ENCODE measurements around the gene APOD. TPM values are rescaled to one million over a fixed set of nuclear protein-coding genes. Genes with fewer than 3 reads are reported as not detected.
"Not testable (repeated sequence)": the region's sequence is repeated elsewhere in the genome, so short reads cannot be mapped to it uniquely, and the experiment has no call there.

APOD gene
- total RNA-seq (10 to 100 TPM in 1 of 2 donors, 1 to 10 TPM in 1; 4.7 to 15.6 TPM), polyA plus RNA-seq (10 to 100 TPM; 27.0 to 85.8 TPM)
- long read RNA-seq, donor 1, partial matches to known transcripts: 22 of 22 reads
- long read RNA-seq, donor 1, other reads (novel, unspliced or antisense): 0 of 22 reads
- long read RNA-seq, donor 2, partial matches to known transcripts: 14 of 14 reads
- long read RNA-seq, donor 2, other reads (novel, unspliced or antisense): 0 of 14 reads
- long read RNA-seq, donor 3, partial matches to known transcripts: 0 of 1 reads
- long read RNA-seq, donor 3, other reads (novel, unspliced or antisense): 0 of 1 reads
- long read RNA-seq, donor 4, partial matches to known transcripts: 0 of 2 reads
- long read RNA-seq, donor 4, other reads (novel, unspliced or antisense): 0 of 2 reads
- long read RNA-seq, donor 5, partial matches to known transcripts: 17 of 19 reads
- long read RNA-seq, donor 5, other reads (novel, unspliced or antisense): 0 of 19 reads

GRCh38 chr3:195583831-195584542 is at the start of gene APOD:
APOD (minus strand) TSS chr3:195583940; CDS start chr3:195579461, 4,479 bp downstream.
- no peak within 1 kb of the TSS for H3K4me3 ChIP-seq

GRCh38 chr3:195633351-195633750 is 49.6 kb upstream of the APOD start:
- H3K27ac ChIP-seq (ENCODE audit: low read depth in 1 of 2, low read length in 1 of 2); H3K9me3 ChIP-seq (ENCODE audit: control insufficient read depth in 4 of 4, insufficient read depth in 3 of 4, low read length in 3 of 4); ATAC-seq (ENCODE audit: insufficient read depth, low FRiP score); H3K27me3 ChIP-seq (ENCODE audit: control insufficient read depth in 3 of 3, insufficient read depth in 3 of 3, low read length in 2 of 3); H3K4me1 ChIP-seq (ENCODE audit: control insufficient read depth in 5 of 5, insufficient read depth in 5 of 5, low read length in 5 of 5); DNase-seq; H3K36me3 ChIP-seq (ENCODE audit: control insufficient read depth in 4 of 4, insufficient read depth in 4 of 4, low read length in 4 of 4); H3K4me3 ChIP-seq; H3K9ac ChIP-seq (ENCODE audit: insufficient read depth in 1 of 2, low read length in 2 of 2): not testable (repeated sequence)
- 67 to 93% methylated on average over 1 to 2 of the region's 3 CpGs for WGBS, 2 donors

More at GRCh38 chr3:195583831-195584542, at the start of gene APOD:
- Histone ChIP-seq H3K27ac (ENCODE audit: low read depth in 1 of 2, low read length in 1 of 2) (peak within 1 kb of the TSS; percentile 49 to 55), H3K9ac (ENCODE audit: insufficient read depth in 1 of 2, low read length in 2 of 2) (no peak within 1 kb of the TSS), H3K36me3 (ENCODE audit: control insufficient read depth in 4 of 4, insufficient read depth in 4 of 4, low read length in 4 of 4) (no peaks in the 10 kb centered on the region), H3K9me3 (ENCODE audit: control insufficient read depth in 4 of 4, insufficient read depth in 3 of 4, low read length in 3 of 4) (no peaks in the 10 kb centered on the region), H3K27me3 (ENCODE audit: control insufficient read depth in 3 of 3, insufficient read depth in 3 of 3, low read length in 2 of 3) (no peaks in the 10 kb centered on the region), H3K4me1 (ENCODE audit: control insufficient read depth in 5 of 5, insufficient read depth in 5 of 5, low read length in 5 of 5) (peaks cover 5 to 17% (median 5%) of the 10 kb centered on the region in 5 donors)
- no peak for TF ChIP-seq CTCF (IDR thresholded peaks at IDR 0.05; ENCODE audit: control extremely low read depth, extremely low read depth)
- WGBS, 2 donors: 32 to 53% methylated on average over 16 of the region's 16 CpGs
- ATAC-seq (ENCODE audit: insufficient read depth, low FRiP score) (no peak), DNase-seq (peak; percentile 38 to 51 (median 46))

GRCh38 chr3:195632501-195633185 is 48.9 kb upstream of the APOD start:
- H3K27me3 ChIP-seq (ENCODE audit: control insufficient read depth in 3 of 3, insufficient read depth in 3 of 3, low read length in 2 of 3); H3K36me3 ChIP-seq (ENCODE audit: control insufficient read depth in 4 of 4, insufficient read depth in 4 of 4, low read length in 4 of 4); H3K9ac ChIP-seq (ENCODE audit: insufficient read depth in 1 of 2, low read length in 2 of 2); ATAC-seq (ENCODE audit: insufficient read depth, low FRiP score); H3K27ac ChIP-seq (ENCODE audit: low read depth in 1 of 2, low read length in 1 of 2); H3K9me3 ChIP-seq (ENCODE audit: control insufficient read depth in 4 of 4, insufficient read depth in 3 of 4, low read length in 3 of 4); H3K4me3 ChIP-seq; DNase-seq; H3K4me1 ChIP-seq (ENCODE audit: control insufficient read depth in 5 of 5, insufficient read depth in 5 of 5, low read length in 5 of 5): not testable (repeated sequence)
- 91 to 92% methylated on average over 15 to 18 of the region's 19 CpGs for WGBS, 2 donors

- H3K9me3 ChIP-seq (ENCODE audit: control insufficient read depth in 4 of 4, insufficient read depth in 3 of 4, low read length in 3 of 4); H3K27ac ChIP-seq (ENCODE audit: low read depth in 1 of 2, low read length in 1 of 2); H3K27me3 ChIP-seq (ENCODE audit: control insufficient read depth in 3 of 3, insufficient read depth in 3 of 3, low read length in 2 of 3); H3K4me1 ChIP-seq (ENCODE audit: control insufficient read depth in 5 of 5, insufficient read depth in 5 of 5, low read length in 5 of 5); ATAC-seq (ENCODE audit: insufficient read depth, low FRiP score); H3K4me3 ChIP-seq; DNase-seq; H3K36me3 ChIP-seq (ENCODE audit: control insufficient read depth in 4 of 4, insufficient read depth in 4 of 4, low read length in 4 of 4); H3K9ac ChIP-seq (ENCODE audit: insufficient read depth in 1 of 2, low read length in 2 of 2): not testable (repeated sequence)
- WGBS, 2 donors: 92 to 95% methylated on average over 14 to 18 of the region's 20 CpGs
These were observed 48.3 kb upstream of the APOD start for GRCh38 chr3:195632046-195632445.

- 93 to 97% methylated on average over 8 to 10 of the region's 13 CpGs for WGBS, 2 donors
- H3K9ac ChIP-seq (ENCODE audit: insufficient read depth in 1 of 2, low read length in 2 of 2); ATAC-seq (ENCODE audit: insufficient read depth, low FRiP score); H3K4me3 ChIP-seq; DNase-seq; H3K4me1 ChIP-seq (ENCODE audit: control insufficient read depth in 5 of 5, insufficient read depth in 5 of 5, low read length in 5 of 5); H3K36me3 ChIP-seq (ENCODE audit: control insufficient read depth in 4 of 4, insufficient read depth in 4 of 4, low read length in 4 of 4); H3K9me3 ChIP-seq (ENCODE audit: control insufficient read depth in 4 of 4, insufficient read depth in 3 of 4, low read length in 3 of 4); H3K27me3 ChIP-seq (ENCODE audit: control insufficient read depth in 3 of 3, insufficient read depth in 3 of 3, low read length in 2 of 3); H3K27ac ChIP-seq (ENCODE audit: low read depth in 1 of 2, low read length in 1 of 2): not testable (repeated sequence)
These were observed 47.3 kb upstream of the APOD start for GRCh38 chr3:195630938-195631495.

- H3K27me3 ChIP-seq (ENCODE audit: control insufficient read depth in 3 of 3, insufficient read depth in 3 of 3, low read length in 2 of 3); H3K36me3 ChIP-seq (ENCODE audit: control insufficient read depth in 4 of 4, insufficient read depth in 4 of 4, low read length in 4 of 4); H3K27ac ChIP-seq (ENCODE audit: low read depth in 1 of 2, low read length in 1 of 2); H3K4me3 ChIP-seq; DNase-seq; ATAC-seq (ENCODE audit: insufficient read depth, low FRiP score); H3K9ac ChIP-seq (ENCODE audit: insufficient read depth in 1 of 2, low read length in 2 of 2); H3K4me1 ChIP-seq (ENCODE audit: control insufficient read depth in 5 of 5, insufficient read depth in 5 of 5, low read length in 5 of 5); H3K9me3 ChIP-seq (ENCODE audit: control insufficient read depth in 4 of 4, insufficient read depth in 3 of 4, low read length in 3 of 4): not testable (repeated sequence)
- 77 to 82% methylated on average over 17 to 25 of the region's 32 CpGs for WGBS, 2 donors
These were observed 46.6 kb upstream of the APOD start for GRCh38 chr3:195630086-195630917.
